ENCODE measurements around the gene SUPT3H.

The SUPT3H gene

DNA sequence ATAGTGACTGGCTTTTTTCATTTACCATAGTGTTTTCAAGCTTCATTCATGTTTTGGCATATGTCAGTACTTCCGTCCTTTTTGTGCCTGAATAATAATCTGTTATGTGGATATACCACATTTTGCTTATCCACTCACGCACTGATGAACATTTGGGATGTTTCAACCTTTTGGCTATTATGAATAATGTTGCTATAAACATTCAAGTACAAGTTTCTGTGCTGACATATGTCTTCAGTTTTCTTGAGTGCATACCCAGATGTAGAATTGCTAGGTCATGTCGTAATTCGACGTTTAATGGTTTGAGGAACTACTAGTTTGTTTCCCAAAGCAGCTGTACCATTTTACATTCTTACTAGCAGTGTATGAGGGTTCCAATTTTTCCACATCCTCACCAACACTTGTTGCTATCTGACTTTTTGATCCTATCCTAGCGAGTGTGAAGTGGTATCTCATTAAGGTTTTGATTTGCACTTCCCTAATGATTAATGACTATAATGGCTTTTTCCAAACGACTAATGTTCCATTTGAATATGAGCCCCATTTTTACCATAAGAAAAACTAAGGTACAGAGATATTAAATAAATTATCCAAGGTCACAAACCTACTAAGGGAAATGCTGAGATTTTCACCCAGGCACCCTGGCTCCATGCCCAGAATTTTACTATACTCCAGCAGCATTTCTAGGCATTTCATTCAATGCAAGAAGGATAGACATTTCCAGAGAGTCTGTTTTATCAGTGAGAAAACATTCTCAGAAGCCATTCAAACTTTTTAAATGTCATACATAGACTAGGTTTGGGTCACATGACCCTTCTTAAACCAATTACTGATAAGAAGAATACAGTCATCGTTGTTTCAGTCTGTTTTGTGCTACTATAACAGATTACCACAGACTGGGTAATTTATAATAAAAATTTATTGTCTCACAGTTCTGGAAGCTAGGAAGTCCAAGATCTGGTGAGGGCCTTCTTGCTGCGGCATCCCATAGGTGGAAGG is 120.7 kb downstream of the SUPT3H start:
- DNase-seq (ENCODE audit: low read depth, low spot score) = peak; percentile 14

DNA sequence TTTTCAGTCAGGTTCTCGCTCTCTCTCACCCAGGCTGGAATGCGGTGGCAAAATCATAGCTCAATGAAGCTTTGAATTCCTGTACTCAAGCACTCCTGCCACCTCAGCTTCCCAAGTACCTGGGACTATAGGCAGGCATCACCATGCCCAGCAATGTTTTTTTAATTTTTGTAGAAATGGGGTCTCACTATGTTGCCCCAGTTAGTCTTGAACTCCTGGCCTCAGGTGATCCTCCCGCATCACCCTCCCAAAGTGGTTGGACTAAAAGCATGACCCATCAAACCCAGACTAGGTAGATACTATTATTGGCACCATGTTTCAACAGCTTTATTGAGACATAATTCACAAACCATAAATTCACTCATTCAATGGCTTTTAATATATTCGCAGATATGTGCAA is 122.3 kb downstream of the SUPT3H start:
- DNase-seq (ENCODE audit: low read depth, low spot score) = no peak

DNA sequence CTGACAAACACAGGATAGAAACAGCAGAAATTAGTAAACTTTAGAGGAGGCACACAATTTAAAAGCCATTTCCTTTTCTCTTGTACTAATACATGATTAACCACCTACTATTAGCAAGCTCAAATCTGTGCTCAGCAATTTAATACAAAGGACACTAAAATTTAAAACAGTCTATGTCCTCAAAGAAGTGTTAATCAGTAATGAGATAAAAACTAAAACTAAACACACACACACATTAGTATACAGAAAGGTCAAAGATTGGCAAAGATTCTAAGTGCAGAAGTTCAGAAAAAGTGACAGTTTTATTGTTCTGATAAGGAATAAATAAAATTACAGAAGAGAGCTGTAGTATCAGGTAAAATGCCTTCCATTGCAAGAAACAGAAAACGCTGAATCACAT is 123.5 kb downstream of the SUPT3H start:
- no peak for DNase-seq (ENCODE audit: low read depth, low spot score)

DNA sequence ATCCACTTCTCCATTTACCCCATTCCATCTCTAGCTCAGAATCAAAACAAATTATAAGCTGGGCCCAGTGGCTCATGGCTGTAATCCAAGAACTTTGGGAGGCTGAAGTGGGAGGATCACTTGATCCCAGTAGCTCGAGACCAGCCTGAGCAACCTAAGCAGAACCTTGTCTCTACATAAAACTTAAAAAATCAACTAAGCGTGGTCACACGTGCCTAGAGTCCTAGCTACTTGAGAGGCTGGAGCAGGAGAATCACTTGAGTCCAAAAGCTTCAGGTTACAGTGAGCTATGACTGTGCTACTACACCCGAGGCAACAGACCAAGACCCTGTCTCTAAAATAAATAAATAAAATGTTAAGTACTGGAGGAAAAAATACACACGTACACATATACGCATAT is 124.3 kb downstream of the SUPT3H start:
- no peak for DNase-seq (ENCODE audit: low read depth, low spot score)

DNA sequence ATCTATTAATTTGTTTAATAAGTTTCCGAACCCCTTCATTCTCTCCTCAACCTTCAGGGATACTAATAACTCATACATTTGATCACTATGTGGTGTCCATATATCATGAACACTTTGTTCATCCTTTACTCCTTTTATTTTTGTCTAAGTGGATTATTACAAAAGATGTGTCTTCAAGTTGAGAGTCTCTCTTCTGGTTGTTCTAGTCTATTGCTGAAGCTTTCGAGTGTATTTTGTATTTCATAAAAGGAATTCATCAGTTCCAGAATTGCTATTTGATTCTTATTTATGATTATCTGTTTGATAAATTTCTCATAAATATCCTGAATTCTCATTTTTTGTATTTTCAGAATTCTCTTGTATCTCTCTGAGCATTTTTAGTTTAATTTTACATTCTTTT is 146.1 kb downstream of the SUPT3H start:
- no peak for DNase-seq (ENCODE audit: low read depth, low spot score)

DNA sequence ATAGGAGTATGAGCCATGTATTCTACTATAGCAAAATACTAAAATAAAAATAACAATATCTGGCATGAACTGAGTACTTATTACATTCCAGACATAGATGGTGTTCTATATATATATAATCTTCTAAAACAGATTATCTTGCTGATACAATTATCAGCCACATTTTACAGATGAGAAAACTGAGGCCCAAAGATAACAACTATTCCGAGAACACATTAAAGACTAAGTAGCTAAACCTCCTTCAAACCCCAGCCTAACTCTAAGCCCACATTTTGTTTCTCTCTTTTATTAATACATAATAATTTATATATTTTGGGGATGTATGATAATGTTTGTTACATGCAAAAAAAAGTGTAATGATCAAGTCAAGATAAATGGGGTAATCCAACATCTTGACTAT is 148.3 kb downstream of the SUPT3H start:
- no peak for DNase-seq (ENCODE audit: low read depth, low spot score)

DNA sequence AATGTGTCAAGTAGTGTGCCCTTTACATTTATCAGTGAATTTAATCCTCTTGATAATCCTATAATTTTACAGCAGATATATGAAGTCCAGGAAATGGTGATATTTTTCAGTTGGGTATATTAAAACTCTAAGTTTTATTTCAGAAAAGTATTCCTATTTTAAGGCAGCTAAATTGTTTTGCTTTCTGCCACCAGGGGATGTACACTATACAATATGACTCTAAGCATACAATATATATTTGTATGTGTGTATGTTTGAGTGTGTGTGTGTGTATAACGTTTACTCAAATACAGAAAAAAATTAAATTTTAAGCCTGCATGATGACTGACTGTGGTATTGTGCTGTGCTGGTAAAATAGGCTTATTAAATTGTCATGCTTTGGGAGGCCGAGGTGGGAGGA is 151.7 kb downstream of the SUPT3H start:
- DNase-seq (ENCODE audit: low read depth, low spot score) = no peak

DNA sequence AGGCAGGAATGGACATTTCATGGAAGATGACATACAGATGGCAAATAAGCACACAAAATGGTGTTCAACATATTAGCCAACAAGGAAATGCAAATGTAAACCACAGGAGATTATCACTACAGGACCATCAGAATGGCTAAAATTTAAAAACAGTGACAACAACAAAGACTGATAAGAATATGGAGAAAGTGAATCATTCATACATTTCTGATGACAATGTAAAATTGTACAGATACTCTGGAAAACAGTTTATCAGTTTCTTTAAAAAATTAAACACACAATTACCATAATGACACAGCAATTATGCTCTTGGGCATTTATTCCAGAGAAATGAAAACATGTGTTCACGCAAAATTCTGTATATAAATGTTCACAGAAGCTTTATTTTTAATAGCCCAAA is 155.4 kb downstream of the SUPT3H start:
- DNase-seq (ENCODE audit: low read depth, low spot score) = no peak

DNA sequence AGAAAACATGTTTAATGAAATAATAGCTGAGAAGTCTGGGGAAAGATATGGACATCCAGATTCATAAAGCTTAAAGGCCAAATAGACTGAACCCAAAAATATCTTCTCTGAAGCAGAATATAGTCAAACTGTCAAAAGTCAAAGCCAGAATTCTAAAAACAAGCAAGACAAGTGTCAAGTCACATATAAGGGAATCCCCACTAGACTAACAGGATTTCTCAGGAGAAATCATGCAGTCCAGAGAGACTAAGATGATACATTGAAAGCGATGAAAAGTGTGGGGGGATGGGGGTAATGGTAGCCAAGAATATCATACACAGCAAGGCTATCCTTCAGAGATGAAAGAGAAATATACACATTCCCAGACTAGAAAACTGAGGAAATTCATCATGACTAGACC is 162.0 kb downstream of the SUPT3H start:
- DNase-seq (ENCODE audit: low read depth, low spot score) = no peak

DNA sequence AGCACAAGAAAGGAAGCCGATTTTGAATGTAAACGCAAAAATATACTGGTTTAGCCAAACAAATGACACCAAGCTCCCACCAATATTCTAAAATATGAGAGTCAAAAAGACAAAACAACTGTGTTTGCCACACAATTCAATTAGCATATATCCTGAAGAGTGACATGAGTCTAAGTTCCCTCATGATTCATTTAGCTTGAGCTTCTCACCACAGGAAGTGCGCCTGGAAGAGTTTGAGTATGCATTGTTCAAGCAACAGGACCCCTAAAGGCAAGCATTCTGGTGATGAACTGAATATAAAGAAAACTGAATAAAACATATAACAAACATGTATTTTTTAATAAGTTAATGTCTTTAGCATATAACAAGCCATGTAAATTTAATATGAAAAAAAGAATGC is 164.8 kb downstream of the SUPT3H start:
- peak; percentile 38 for DNase-seq (ENCODE audit: low read depth, low spot score)

DNA sequence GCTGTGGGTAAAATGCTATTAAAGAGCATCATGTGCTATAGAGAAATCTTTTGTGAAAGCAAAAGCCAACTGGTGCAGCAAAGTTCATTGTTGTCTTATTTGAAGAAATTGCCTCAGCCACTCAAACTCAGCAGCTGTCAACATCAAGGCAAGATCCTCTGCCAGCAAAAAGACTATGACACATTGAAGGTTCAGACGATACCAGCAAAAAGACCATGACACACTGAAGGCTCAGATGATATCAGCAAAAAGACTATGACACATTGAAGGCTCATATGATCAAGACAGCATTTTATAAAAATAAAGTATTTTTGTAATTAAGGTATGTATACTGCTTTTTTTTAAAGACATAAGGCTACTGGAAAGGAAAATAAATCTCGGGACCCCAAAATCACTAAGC is 168.0 kb downstream of the SUPT3H start:
- no peak for DNase-seq (ENCODE audit: low read depth, low spot score)

DNA sequence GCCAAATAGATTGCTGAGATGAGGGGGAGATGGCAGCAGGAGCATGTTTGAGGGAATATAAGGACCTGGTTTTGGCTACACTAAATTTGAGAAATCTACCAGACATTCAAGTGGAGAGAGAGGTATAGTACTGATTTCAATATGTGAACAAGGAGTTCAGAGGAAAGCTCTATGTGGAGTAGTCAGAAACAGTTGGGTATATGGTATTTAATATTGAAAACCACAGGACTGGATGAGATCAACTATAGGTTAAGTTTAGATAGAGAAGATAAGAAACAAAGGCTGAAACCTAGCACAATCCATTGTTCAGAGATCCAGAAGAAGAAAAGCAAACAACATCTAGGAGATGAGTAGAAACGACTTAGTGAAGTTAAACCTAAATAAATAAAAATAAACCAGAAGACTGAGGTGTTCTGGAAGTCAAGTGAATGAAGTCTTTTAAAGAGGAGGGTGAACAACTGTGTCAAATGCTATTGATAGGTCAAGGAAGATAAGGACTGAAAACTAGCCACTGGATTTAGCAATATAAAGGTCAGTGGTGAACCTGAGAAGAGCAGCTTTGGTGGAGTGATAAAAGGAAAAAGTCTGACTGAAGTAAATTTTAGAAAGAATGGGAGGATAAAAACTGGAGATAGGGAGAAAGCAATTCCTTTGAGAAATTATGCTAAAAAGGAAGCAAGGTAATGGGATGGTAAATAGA is 170.8 kb downstream of the SUPT3H start:
- DNase-seq (ENCODE audit: low read depth, low spot score) = no peak

DNA sequence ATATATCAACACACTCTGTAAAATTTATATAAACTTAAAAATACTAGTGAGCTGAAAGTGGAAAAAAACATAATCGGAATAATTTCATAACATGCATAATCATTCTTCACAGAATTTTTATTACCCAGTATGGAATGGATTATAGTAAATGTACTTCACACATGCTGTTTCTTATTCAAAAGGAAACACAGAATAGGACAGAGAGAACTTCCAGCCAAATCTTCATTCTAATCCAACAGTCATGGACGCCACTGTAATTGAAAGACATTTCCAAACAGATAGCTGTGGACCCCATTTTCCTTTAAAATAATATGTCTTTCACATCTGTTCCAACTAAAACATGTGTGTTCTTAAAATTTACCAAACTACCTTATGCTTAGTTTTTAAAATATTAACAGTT is 176.2 kb downstream of the SUPT3H start:
- DNase-seq (ENCODE audit: low read depth, low spot score) = no peak

DNA sequence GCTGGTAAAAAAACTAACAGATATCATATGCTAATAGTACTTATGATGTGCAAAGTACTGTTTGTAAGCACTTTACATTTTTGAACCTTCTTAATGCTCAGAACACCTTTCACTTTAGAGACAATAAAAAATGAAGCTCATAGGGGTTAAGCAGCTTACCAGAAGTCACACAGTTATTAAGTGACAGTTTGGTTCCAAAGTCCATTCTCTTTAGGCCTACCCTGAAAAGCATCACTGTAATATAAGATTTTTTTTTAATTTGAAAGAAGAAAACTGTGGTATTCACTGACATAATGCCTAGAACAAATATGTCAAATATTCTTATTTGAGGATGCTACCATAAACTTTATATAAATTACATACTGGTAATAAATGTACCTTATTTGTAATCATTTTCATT is 177.2 kb downstream of the SUPT3H start:
- no peak for DNase-seq (ENCODE audit: low read depth, low spot score)

DNA sequence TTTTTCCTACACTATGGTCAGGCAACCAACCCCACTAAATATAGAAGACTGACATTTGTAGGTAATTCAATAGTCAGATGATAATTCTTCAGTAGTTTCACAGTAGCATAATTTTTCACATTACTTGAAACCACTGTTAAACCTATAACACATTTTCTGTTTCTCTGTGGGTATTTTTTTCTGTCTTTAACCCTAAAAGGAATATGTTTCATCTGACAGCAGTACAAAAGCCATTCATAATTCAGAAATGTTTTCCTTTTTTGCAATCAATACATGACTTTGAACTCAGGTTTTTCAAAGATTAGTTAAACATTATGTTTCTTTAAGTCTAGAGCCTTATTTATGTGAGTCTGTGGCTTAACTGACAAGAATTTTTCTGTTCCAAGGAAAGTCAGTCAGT is 178.2 kb downstream of the SUPT3H start:
- no peak for DNase-seq (ENCODE audit: low read depth, low spot score)

DNA sequence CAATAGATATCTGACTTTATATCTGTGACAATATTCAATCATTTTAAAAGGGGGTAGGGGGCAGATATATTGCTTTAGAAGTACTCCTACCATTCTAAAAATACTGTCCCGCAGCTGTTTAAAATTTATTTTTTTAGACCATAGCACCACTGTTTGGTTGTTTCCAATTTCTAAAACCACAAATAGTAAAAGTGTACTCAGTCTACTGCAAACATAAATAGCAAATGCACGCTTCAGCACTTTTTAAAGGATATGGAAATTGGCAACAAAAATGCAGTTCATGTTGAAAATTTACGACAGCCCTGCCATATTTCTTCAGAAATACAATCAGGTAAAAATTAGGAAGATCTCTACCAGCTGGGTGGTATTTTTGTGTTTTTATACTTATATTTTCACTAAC is 181.6 kb downstream of the SUPT3H start:
- no peak for DNase-seq (ENCODE audit: low read depth, low spot score)

DNA sequence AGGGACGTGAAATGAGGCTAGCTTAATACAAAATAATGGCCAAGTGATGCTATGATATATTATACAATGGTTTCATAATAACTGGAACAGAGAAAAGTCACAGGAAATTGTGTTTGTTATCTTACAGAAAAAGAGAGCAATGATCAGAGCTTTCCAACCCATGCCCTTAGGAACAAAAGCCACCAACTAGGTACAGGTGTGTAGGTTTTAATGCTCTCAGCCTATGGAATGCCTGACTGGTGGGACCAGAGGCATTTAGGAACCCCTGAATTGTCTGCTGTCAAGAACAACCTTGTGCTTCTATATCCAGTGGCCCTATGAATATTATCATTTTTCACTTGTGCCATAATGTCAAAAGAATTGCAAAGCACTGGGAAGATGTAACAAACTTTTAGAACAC is 182.6 kb downstream of the SUPT3H start:
- no peak for DNase-seq (ENCODE audit: low read depth, low spot score)

DNA sequence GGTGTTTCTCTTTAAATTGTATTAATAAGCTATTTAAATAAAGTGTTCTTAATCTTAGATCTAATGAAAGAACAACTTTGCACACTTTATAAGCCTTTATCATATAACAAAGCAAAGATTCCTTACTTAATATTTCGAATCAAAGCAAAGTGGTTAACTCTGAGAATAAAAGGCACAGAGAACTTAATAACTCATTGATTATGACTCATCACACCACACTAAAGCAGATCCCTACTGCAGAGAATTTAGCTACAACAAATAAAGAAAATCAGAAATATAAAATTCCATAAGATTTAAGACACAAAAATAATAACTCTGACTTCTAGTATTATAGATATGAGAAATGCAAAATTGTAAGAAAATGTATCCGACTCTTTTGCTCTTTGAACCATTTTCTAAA is 185.2 kb downstream of the SUPT3H start:
- no peak for DNase-seq (ENCODE audit: low read depth, low spot score)

DNA sequence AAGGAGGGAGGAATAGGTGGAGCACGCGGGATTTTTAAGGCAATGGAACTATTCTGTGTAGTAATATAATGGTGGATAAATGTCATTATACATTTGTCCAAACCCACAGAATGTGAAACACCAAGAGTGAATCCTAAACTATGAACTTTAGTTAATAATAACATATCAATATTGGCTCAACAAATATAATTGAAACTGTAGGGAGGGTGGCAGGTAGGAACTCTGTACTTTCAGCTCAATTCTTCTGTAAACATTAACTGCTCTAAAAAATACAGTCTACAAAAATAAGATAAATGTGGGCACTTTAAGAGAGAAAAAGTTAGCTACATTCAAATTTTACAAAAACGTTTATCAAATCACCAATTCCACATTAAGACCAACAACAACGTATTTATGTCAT is 186.3 kb downstream of the SUPT3H start:
- no peak for DNase-seq (ENCODE audit: low read depth, low spot score)

DNA sequence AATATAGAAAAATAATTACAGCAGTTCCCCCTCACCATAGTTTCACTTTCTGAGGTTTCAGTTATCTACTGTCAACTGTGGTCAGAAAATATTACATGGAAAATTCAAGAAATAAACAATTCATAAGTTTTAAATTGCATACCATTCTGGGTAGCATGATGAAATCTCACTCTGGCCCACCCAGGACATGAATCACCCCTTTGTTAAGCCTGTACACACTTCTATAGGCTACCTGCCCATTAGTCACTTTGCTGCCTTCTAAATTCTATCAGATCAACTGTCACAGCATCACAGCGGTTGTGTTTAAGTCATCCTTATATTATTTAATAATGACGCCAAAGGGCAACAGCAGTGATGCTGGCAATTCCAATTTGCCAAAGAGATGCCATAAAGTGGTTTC is 189.9 kb downstream of the SUPT3H start:
- peak; percentile 7 for DNase-seq (ENCODE audit: low read depth, low spot score)

DNA sequence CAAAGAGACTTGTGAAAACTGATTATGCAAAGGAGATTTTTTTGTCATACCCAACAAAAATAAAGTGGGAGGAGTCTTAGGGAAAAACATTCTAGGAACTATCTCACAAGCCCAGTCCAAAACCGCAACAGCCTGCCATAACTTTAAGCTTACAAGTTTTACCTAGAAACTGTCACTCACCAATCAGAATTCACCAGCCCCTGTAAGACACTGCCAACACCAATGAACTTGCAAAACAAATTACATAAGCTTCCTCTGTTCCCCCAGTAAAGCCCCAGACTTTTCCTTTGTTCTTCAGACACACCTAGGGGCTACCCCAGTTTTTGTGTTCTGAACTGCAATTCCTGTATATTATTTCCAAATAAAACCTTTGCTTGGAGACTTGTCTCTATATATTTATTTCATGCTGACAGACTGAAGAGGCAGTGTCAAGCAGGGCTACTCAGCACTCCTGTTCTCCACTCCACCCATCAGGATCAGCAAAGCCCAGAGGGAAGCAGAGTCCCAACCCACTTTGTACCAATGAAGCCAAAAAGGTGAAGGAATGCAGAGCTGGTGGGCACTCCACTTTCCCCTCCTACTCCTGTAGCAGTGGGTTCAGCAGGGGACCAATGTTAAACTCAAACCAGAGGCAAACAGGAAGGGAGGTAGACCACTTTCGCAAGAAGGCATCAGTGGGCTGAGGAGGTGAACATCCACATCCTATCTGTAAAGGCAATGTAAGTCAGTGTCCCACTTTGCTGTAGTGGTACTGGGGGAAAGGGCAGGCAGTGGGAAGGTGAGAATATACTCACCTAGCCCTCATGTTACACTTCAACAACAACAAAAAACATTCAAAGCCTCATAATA is 192.1 kb downstream of the SUPT3H start:
- peak; percentile 11 for DNase-seq (ENCODE audit: low read depth, low spot score)

DNA sequence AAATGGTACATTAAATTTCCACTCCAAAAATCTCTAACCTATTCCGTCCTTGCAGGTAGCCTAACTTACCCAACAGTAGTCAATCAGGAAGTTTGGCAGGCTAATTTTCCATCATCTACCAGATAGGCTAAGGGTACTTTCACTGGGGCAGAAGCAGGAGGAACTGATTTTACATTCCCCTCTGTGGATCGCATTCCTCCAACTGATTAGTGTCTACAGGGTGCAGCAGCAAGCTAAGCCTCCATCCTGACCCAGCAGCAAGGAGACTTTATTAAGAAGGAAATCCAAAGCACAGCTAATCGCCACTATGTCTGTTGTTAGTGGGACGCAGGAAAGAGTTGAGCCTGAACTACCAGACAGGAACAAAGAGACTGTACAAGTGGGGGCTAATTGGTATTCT is 192.8 kb downstream of the SUPT3H start:
- DNase-seq (ENCODE audit: low read depth, low spot score) = no peak

Measured in astrocyte of the hippocampus (primary cell).